ENCODE measurements around the gene TMBIM6.
"Not testable (repeated sequence)": the region's sequence is repeated elsewhere in the genome, so short reads cannot be mapped to it uniquely, and the experiment has no call there.

TMBIM6 gene, protein sequence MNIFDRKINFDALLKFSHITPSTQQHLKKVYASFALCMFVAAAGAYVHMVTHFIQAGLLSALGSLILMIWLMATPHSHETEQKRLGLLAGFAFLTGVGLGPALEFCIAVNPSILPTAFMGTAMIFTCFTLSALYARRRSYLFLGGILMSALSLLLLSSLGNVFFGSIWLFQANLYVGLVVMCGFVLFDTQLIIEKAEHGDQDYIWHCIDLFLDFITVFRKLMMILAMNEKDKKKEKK

DNA sequence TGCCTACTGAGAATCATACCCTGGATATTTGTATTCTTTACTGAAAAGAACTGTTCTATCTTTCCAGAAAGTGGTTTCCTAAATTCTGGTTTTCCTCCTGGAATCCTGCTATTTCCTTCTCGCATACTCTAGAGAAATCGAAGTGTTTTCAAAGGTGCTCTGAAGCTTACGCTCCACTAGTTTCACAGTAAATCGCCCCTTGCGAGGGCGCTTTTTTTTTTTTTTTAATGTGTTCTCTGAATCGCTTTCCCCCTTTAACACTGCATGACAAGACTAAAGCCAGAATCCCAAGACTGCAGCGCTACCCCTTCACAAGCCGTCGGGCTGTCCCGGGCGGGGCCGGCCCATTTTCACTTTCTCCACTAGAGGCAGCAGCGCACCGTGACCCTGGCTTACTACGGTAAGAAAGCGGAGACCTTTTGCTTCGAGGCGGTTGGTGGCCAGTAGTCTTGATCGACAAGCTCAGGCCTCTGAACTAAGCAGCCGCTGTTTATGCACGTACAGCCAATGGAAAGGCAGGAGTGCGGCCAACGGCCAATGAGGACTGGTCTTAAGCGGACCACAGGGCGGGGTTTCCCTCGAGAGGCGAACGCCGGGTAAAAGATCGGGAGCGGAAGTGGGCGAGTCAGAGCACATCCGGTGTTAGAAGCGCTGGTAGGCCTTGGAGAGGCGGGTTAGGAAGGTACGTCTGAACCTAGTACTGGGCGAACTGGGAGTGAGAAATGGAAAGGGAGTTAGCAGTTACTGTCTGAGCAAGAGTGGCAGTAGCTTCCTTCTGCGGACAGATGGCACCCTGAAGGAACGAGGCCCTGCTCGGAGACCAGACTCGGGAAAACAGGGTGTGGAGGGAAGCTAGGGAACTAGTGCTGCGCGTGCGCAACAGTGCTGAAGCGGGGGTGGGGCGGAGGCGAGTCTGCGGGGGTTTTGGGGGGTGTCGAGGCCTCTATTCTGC is at the start of gene TMBIM6:
TMBIM6 (plus strand) TSS at position 628 of the 952 bp plus-strand sequence. CDS start 10,937 bp downstream, outside the sequence.
- peak; percentile 98 to 100 for DNase-seq

DNA sequence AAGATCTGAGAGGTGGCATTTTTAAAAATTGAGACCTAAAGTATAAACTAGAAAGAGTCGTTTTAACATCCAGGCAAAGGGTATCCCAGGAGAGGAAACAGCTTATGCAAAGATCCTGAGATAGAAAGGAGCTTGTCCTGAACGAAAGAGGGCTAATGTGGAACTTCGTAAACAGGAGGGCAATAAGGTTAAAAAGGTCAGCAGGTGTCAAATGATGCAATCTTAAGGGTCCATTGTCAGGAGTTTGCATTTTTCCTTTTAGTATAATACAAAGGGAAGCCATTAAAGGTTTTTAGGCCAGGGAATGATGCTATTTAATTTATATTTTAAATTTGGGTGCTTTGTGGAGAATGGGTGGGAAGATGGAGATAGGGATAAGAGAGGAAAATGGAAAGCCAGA is 48.5 kb upstream of the TMBIM6 start:
- DNase-seq: no peak

DNA sequence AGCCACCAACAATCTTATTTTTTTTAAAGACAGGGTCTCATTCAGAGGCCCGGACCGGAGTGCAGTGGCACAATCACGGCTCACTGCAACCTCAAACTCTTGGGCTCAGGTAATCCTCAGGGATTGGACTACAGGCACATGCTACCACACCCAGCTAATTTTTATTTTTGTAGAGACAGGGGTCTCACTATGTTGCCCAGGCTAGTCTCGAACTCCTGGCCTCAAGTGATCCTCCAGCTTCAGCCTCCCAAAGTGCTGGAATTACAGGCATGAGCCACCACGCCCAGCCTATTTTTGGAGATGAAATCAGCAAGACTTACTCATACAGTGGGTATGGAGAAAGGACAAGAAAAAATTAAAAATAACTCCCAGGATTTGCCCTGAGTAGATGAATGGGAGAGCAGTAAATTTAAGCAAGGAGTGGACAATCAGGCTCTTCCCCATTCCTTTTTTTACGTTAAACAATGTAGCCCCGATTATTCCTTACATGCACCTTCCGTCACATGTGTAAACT is 47.4 kb upstream of the TMBIM6 start:
- DNase-seq: no peak

GRCh38 chr12:49696723-49697122 is 44.6 kb upstream of the TMBIM6 start:
- no peak for DNase-seq

DNA sequence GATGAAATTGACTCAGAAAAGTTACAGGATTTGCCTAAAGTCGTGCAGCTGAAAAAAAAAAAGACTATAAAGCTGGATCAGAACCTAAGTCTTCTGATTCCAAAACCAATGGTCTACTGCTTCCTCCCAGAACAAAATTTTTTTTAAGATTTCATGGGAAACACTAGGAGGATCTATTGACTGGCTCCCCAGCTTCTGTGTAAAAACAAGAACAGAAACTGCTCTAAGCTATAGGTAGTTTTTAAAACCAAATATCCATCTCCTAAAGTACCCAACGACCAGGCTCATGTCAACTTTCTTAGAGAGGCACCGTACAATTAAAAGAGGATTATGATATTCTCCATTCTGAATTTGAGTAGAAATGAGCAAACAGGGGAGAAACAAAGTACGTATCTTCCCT is 43.5 kb upstream of the TMBIM6 start:
- DNase-seq: no peak

- DNase-seq: peak; percentile 12 to 81
Measured at GRCh38 chr12:49698619-49699545, 42.5 kb upstream of the TMBIM6 start.

DNA sequence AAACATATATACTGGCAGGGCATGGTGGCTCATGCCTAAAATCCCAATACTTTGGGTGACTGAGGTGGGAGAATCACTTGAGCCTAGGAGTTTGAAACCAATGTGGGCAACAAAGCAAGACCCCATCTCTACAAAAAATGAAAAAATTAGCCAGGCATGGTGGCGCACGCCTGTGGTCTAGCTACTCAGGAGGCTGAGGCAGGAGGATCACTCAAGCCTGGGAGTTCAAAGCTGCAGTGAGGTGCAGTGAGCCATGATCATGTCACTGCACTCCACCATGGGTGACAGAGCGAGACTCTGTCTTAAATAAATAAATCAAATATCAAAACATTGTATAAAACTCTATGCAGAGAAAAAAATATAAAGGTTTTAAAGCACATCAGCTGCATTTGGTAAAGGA is 39.3 kb upstream of the TMBIM6 start:
- DNase-seq: no peak

- no peak for DNase-seq
Measured at GRCh38 chr12:49702676-49703215, 38.6 kb upstream of the TMBIM6 start.

DNA sequence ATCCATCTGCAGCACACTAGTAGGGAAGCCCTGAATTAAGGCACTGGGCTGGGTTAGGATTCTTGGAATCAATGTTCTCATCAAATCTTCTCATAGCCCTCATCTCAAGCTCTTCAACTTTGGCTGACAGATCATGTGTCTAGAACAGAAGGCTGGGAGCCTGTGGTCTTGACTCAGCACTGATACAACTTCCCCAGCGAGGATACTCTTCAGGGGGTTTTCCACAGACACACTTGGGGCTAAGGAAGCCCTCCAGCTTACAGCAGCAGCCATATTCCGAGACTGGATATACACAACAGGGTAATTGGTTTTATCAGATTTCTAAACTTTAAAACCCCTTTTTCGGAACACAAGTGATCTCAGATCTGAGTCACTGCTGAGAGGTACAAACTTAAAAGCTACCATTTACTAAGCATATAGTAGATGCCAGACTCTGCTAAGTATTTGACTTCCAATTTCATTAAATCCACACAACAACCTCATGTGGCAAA is 37.7 kb upstream of the TMBIM6 start:
- peak; percentile 13 to 65 for DNase-seq

DNA sequence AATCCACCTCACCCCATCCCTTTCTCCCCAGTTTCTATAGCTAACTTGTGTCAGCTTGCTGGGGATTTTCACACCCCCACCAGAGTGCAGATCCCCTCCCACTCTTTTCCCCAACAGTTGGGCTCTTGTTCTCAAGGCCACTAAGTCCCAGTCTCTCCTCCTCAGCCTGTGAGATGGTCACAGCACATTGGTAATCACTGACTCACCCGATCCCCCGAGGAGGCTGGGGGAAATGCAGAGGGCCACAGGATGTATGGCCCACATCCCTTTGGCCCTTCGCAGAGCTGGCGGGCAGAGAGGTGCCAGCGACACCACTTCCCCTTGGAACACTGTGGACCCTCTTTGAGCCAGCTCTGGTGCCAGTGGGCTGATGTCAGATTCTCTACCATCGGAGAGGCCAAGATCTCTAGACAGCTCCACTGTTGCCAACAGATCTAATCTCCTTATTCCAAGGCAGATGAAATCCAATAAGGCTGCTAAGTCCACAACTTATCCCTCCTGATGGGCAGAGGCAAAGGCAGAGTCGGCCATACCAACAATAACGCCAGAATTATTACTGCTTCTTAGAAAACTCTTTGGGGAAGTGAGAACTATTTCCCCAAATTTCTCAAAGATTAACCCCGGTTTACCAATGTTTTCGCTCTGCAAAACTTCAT is 35.8 kb upstream of the TMBIM6 start:
- peak in 1 of 2 donors; percentile 20 for DNase-seq

DNA sequence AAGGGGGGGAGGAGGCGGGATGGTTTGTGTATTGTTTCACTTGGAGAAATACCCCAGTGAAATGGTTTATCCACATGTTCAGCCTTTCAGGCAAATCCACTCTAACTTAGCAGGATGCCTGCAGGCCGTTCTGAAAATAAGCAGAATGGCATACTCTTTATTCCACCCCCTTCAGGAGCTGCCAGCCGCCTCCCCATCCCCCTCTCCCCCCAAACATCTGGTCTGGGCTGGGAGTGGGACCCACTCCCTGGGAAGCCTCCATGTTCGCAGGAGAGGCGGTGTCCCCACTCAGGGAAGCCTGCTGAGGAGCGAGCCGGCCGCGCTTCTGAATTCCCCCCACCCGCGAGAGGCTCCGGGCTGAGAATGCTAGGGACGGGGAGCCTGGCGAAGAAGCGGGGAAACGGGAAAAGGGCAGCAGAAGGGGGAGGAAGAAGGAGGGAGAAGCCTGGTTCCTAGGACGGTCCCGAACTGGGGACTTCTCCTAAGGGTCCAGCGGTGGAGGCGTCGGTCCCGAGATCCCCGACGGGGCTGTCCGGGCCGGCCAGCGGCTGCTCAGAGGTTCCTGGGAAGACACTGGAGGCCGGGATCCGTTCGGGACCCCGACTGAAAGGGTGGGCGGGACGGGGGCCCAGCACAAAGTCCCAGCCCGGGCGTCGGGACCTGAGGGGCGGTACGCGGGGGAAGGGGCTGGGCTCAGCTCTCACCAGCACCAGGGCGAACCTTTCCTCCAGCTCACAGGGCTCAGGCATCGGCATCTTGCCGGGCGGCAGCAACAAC is 34.8 kb upstream of the TMBIM6 start:
- peak in 1 of 2 donors; percentile 40 for DNase-seq

DNA sequence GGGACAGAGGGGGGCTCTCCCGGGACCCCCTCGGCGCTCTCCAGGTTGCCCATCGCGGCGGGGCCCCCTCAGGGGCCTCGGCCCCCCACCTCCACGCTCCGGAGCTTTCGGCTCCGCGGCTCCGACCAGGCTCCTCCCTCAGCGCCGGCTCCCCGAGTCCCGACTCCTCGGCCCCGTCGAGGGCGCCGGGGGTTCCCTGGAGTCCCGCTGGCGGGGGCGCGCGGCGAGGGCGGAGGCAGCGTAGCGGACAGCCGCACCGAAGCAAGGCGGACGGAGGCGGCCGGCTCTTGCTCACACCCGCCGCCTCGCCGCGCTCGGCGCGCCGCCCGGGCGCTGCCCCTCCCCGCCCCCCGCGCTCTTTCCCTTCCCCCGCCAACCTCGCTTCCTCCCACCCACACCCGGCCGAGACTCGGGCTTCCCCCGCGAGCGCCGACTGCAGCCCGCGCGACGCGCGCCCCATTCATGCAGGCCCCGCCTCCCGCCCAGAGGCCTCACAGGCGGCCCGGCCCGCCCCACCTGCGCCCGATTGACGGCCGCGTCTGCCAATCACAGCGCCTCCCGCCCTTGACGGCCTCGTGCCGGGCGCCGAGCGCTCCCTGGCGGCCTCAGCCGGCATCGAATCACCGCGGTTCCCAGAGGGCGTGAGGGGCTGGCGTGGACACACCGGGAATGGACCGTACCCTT is 34.1 kb upstream of the TMBIM6 start, which contains the start of gene FMNL3:
FMNL3 (minus strand) TSS at position 278 of the 684 bp plus-strand sequence; CDS start at position 53, 225 bp downstream.
- DNase-seq: peak; percentile 78 to 94

GRCh38 chr12:49707812-49708147 is 33.6 kb upstream of the TMBIM6 start:
- DNase-seq: no peak

- DNase-seq: no peak
Measured at GRCh38 chr12:49708851-49709250, 32.5 kb upstream of the TMBIM6 start.

DNA sequence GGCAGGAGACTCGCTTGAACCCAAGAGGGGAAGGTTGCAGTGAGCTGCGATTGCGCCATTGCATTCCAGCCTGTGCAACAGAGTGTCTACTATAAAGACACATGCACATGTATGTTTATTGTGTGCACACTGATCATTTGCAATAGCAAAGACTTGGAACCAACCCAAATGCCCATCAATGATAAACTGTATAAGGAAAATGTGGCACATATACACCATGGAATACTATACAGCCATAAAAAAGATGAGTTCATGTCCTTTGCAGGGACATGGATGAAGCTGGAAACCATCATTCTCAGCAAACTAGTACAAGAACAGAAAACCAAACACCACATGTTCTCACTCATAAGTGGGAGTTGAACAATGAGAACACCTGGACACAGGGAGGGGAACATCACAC is 27.4 kb upstream of the TMBIM6 start:
- not testable (repeated sequence) for DNase-seq

DNA sequence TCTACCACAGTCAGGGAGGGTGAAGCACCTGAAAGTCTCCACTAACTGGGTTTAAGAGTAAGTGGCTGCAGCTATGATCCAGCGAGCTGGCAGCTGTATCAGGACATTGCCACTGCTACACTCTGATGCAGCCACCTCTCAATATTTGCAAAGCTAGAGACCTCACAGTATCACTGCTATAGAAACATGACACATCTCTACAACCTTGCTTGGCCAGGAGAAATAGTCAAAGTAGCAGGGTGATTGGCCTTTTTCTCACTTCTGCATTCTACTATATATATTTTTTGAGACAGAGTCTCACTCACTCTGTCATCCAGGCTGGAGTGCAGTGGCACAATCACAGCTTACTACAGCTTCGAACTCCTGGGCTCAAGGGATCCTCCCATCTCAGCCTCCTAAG is 24.8 kb upstream of the TMBIM6 start:
- DNase-seq: no peak

- not testable (repeated sequence) for DNase-seq
Measured at GRCh38 chr12:49717800-49718199, 23.6 kb upstream of the TMBIM6 start.

GRCh38 chr12:49720214-49720613 is 21.1 kb upstream of the TMBIM6 start:
- DNase-seq: no peak

GRCh38 chr12:49721355-49721754 is 20.0 kb upstream of the TMBIM6 start:
- not testable (repeated sequence) for DNase-seq

- no peak for DNase-seq
Measured at GRCh38 chr12:49728446-49728845, 12.9 kb upstream of the TMBIM6 start.
